Muscle layer of duodenum (tissue), 2 donors: ENCODE measurements around the gene SPART.

Experiments
- H3K27ac ChIP-seq: one replicate; pipeline ENCODE4 v1.7.0; 2013; ENCODE audit warnings: mild to moderate bottlenecking, low read length
- H3K27me3 ChIP-seq: one replicate; pipeline ENCODE4 v1.7.0; 2013; ENCODE audit warnings: low read depth, mild to moderate bottlenecking, control low read depth, low read length
- H3K36me3 ChIP-seq, 2 donors: one replicate each; pipeline ENCODE4 v1.7.0; 2013; ENCODE audit warnings: low read length in 2 of 2, control low read depth in 1 of 2, mild to moderate bottlenecking in 1 of 2; ENCODE audit not compliant: insufficient read depth in 2 of 2, control insufficient read depth in 1 of 2
- H3K4me1 ChIP-seq, 2 donors: one replicate each; pipeline ENCODE4 v1.7.0; 2013; ENCODE audit warnings: low read length in 2 of 2, mild to moderate bottlenecking in 2 of 2, control low read depth in 1 of 2, moderate library complexity in 1 of 2; ENCODE audit not compliant: insufficient read depth in 2 of 2, control insufficient read depth in 1 of 2
- H3K4me3 ChIP-seq, 2 donors: one replicate each; pipeline ENCODE4 v1.7.0; 2013; ENCODE audit warnings: low read length in 2 of 2, low read depth in 1 of 2, mild to moderate bottlenecking in 1 of 2
- H3K9me3 ChIP-seq, 2 donors: one replicate each; pipeline ENCODE4 v1.7.0; 2013; ENCODE audit warnings: low read length in 2 of 2, control low read depth in 1 of 2, mild to moderate bottlenecking in 1 of 2; ENCODE audit not compliant: control insufficient read depth in 1 of 2
- donor health status: healthy.

Gene SPART

GRCh38 chr13:36346222-36347083, at the start of gene SPART:
Gene SPART (minus strand): TSS chr13:36346394. CDS start chr13:36335830, 10,564 bp downstream.
- Histone ChIP-seq H3K4me1 (peaks cover 0 to 19% of the 10 kb centered on the region in 2 donors), H3K36me3 (peaks cover 0 to 20% of the 10 kb centered on the region in 2 donors)

GRCh38 chr13:36395280-36395679, 49.1 kb upstream of the SPART start:
- H3K36me3 ChIP-seq = no peaks in the 10 kb centered on the region
- no peak overlapping the region for H3K27ac ChIP-seq
- no peaks in the 10 kb centered on the region for H3K4me1 ChIP-seq
- H3K4me3 ChIP-seq = no peak overlapping the region
- H3K27me3 ChIP-seq = no peaks in the 10 kb centered on the region
- H3K9me3 ChIP-seq = no peaks in the 10 kb centered on the region

More at GRCh38 chr13:36346222-36347083, at the start of gene SPART:
- H3K27ac ChIP-seq = peak within 1 kb of the TSS; percentile 96
- no peaks in the 10 kb centered on the region for H3K9me3 ChIP-seq
- peak within 1 kb of the TSS; percentile 77 to 87 for H3K4me3 ChIP-seq
- no peaks in the 10 kb centered on the region for H3K27me3 ChIP-seq

GRCh38 chr13:36385489-36385888, 39.3 kb upstream of the SPART start:
- no peaks in the 10 kb centered on the region for H3K36me3 ChIP-seq
- H3K4me3 ChIP-seq = no peak overlapping the region
- no peaks in the 10 kb centered on the region for H3K9me3 ChIP-seq
- no peak overlapping the region for H3K27ac ChIP-seq
- H3K27me3 ChIP-seq = no peaks in the 10 kb centered on the region
- no peaks in the 10 kb centered on the region for H3K4me1 ChIP-seq

- Histone ChIP-seq H3K36me3 (no peaks in the 10 kb centered on the region), H3K27me3 (no peaks in the 10 kb centered on the region), H3K4me3 (no peak overlapping the region)
Measured at GRCh38 chr13:36382030-36382429, 35.8 kb upstream of the SPART start.

GRCh38 chr13:36377826-36378468, 31.8 kb upstream of the SPART start:
- Histone ChIP-seq H3K4me3 (no peak overlapping the region), H3K27me3 (no peaks in the 10 kb centered on the region), H3K36me3 (no peaks in the 10 kb centered on the region), H3K9me3 (no peaks in the 10 kb centered on the region), H3K27ac (no peak overlapping the region), H3K4me1 (no peaks in the 10 kb centered on the region)

More at GRCh38 chr13:36382030-36382429, 35.8 kb upstream of the SPART start:
- Histone ChIP-seq H3K9me3 (no peaks in the 10 kb centered on the region), H3K27ac (no peak overlapping the region), H3K4me1 (no peaks in the 10 kb centered on the region)

GRCh38 chr13:36374063-36374462, 27.9 kb upstream of the SPART start:
- no peak overlapping the region for H3K27ac ChIP-seq
- H3K4me3 ChIP-seq = no peak overlapping the region
- H3K9me3 ChIP-seq = no peaks in the 10 kb centered on the region
- H3K4me1 ChIP-seq = peaks cover 4 to 8% of the 10 kb centered on the region in 2 donors
- no peaks in the 10 kb centered on the region for H3K36me3 ChIP-seq
- H3K27me3 ChIP-seq = no peaks in the 10 kb centered on the region

- Histone ChIP-seq H3K27ac (no peak overlapping the region), H3K36me3 (no peaks in the 10 kb centered on the region), H3K9me3 (no peaks in the 10 kb centered on the region), H3K4me3 (no peak overlapping the region), H3K27me3 (no peaks in the 10 kb centered on the region), H3K4me1 (peaks cover 4 to 8% of the 10 kb centered on the region in 2 donors)
Measured at GRCh38 chr13:36371185-36371584, 25.0 kb upstream of the SPART start.

GRCh38 chr13:36370108-36370429, 23.9 kb upstream of the SPART start:
- Histone ChIP-seq H3K9me3 (no peaks in the 10 kb centered on the region), H3K27ac (no peak overlapping the region), H3K4me3 (no peak overlapping the region), H3K4me1 (peaks cover 4 to 8% of the 10 kb centered on the region in 2 donors), H3K36me3 (no peaks in the 10 kb centered on the region), H3K27me3 (no peaks in the 10 kb centered on the region)

GRCh38 chr13:36369268-36370107, 23.3 kb upstream of the SPART start:
- H3K4me3 ChIP-seq = no peak overlapping the region
- H3K27ac ChIP-seq = no peak overlapping the region
- H3K4me1 ChIP-seq = peaks cover 4 to 8% of the 10 kb centered on the region in 2 donors
- H3K9me3 ChIP-seq = no peaks in the 10 kb centered on the region
- no peaks in the 10 kb centered on the region for H3K36me3 ChIP-seq
- no peaks in the 10 kb centered on the region for H3K27me3 ChIP-seq

GRCh38 chr13:36366031-36366430, 19.8 kb upstream of the SPART start:
- peaks cover 4 to 9% of the 10 kb centered on the region in 2 donors for H3K4me1 ChIP-seq
- no peaks in the 10 kb centered on the region for H3K27me3 ChIP-seq
- no peak overlapping the region for H3K27ac ChIP-seq
- H3K4me3 ChIP-seq = no peak overlapping the region
- H3K36me3 ChIP-seq = no peaks in the 10 kb centered on the region
- no peaks in the 10 kb centered on the region for H3K9me3 ChIP-seq

GRCh38 chr13:36363366-36363863, 17.2 kb upstream of the SPART start:
- no peak overlapping the region for H3K4me3 ChIP-seq
- H3K4me1 ChIP-seq = peaks cover 0 to 11% of the 10 kb centered on the region in 2 donors
- H3K9me3 ChIP-seq = no peaks in the 10 kb centered on the region
- H3K27me3 ChIP-seq = no peaks in the 10 kb centered on the region
- no peaks in the 10 kb centered on the region for H3K36me3 ChIP-seq
- H3K27ac ChIP-seq = no peak overlapping the region
